Middle frontal gyrus (tissue), 1 donor: Measurements from ENCODE around the gene PLCB4.

Experiments used
- DNase-seq: peaks from one replicate; pipeline ENCODE4 v3.0.0-alpha.2; 2015; ENCODE audit warnings: low spot score; ENCODE audit errors: extremely low spot score

Gene PLCB4

GRCh38 chr20:9399322-9399721 lies 330.4 kb downstream of the PLCB4 start:
- DNase-seq: no peak

- DNase-seq: no peak
Measured at GRCh38 chr20:9400171-9401025, 331.5 kb downstream of the PLCB4 start.

- no peak for DNase-seq
Measured at GRCh38 chr20:9401371-9401770, 332.5 kb downstream of the PLCB4 start.

GRCh38 chr20:9402141-9402540 lies 333.3 kb downstream of the PLCB4 start:
- DNase-seq: no peak

GRCh38 chr20:9402546-9402945 lies 333.7 kb downstream of the PLCB4 start:
- DNase-seq: no peak

- no peak for DNase-seq
Measured at GRCh38 chr20:9403448-9403847, 334.6 kb downstream of the PLCB4 start.

GRCh38 chr20:9407805-9408421 lies 339.0 kb downstream of the PLCB4 start:
- DNase-seq: peak; percentile 65

- DNase-seq: no peak
Measured at GRCh38 chr20:9408422-9409300, 339.8 kb downstream of the PLCB4 start.

GRCh38 chr20:9409352-9409751 lies 340.5 kb downstream of the PLCB4 start:
- DNase-seq: no peak

- DNase-seq: no peak
Measured at GRCh38 chr20:9409981-9410380, 341.1 kb downstream of the PLCB4 start.

GRCh38 chr20:9411833-9412232 lies 342.9 kb downstream of the PLCB4 start:
- no peak for DNase-seq

GRCh38 chr20:9412309-9412708 lies 343.4 kb downstream of the PLCB4 start:
- DNase-seq: no peak

- no peak for DNase-seq
Measured at GRCh38 chr20:9413001-9413400, 344.1 kb downstream of the PLCB4 start.

- no peak for DNase-seq
Measured at GRCh38 chr20:9415426-9415825, 346.5 kb downstream of the PLCB4 start.

- DNase-seq: no peak
Measured at GRCh38 chr20:9416421-9416820, 347.5 kb downstream of the PLCB4 start.

- no peak for DNase-seq
Measured at GRCh38 chr20:9417665-9418064, 348.8 kb downstream of the PLCB4 start.

GRCh38 chr20:9422321-9423057 lies 353.6 kb downstream of the PLCB4 start:
- DNase-seq: no peak

- DNase-seq: no peak
Measured at GRCh38 chr20:9424551-9424950, 355.7 kb downstream of the PLCB4 start.

GRCh38 chr20:9427430-9428291 lies 358.8 kb downstream of the PLCB4 start:
- DNase-seq: no peak

- no peak for DNase-seq
Measured at GRCh38 chr20:9428292-9428607, 359.4 kb downstream of the PLCB4 start.
